Activated T-helper 1 cell treated with anti-CD3 and anti-CD28 coated beads, Interleukin-2, amount 50 U/mL, for 16 hours (primary cell): ENCODE measurements around the gene LEO1.
"Not testable (repeated sequence)": the region's sequence is repeated elsewhere in the genome, so short reads cannot be mapped to it uniquely, and the experiment has no call there.

Experiments
- DNase-seq, 2 donors: peaks; one replicate each; pipeline ENCODE4 v3.0.0-alpha.2; 2020; ENCODE audit warnings: low read depth in 1 of 2, low spot score in 1 of 2

Gene LEO1

DNA sequence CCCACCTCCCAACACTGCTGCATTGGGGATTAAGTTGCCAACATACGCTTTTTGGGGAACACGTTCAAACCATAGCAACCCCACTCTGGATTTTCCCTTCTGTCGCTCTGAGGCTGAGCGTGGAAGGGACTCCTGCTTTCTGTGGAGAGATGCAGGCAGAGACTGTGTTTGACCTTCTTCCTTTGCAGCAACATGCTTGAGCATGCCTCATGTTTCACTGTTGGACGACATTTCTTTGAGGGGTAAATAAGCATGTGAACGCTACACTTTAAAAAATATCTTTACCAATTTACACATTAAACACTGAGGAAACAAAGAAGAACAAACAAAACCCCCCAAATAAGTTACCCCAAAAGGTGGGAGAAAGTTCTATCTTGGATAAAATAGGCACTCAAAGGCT is 33.2 kb upstream of the LEO1 start:
- DNase-seq, result no peak

DNA sequence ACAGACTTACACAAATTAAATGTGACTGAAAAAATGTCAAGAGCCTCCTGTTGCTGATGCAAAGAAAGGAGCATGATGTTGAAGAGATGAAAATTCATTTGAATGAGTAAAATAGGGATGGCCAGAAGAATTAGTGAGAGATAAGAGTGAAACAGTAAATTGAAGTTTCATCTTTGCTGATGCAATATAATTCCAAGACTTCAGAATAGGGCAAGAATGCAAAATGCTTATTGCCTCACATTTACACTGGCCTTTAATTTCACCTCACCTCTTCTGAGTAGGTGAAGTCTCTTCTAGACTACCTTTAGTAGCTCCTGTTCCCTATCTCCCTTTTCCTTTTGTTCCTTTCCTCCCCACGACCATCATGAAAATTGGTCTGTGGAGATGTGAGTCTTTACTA is 32.1 kb upstream of the LEO1 start:
- DNase-seq, result no peak

DNA sequence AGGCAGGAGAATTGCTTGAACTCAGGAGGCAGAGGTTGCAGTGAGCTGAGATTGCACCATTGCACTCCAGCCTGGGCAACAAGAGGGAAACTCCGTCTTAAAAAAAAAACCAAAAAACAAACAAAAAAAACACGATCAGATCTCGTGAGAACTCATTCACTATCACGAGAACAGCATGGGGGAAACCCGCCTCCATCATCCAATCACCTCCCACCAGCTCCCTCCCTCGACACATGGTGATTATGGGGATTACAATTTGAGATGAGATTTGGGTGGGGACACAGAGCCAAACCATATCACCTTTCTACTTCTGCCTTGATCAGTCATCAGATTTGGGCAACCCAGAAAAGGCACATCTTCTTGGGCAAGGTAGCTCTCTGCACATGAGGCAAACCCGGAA is 31.5 kb upstream of the LEO1 start:
- DNase-seq, result not testable (repeated sequence)

DNA sequence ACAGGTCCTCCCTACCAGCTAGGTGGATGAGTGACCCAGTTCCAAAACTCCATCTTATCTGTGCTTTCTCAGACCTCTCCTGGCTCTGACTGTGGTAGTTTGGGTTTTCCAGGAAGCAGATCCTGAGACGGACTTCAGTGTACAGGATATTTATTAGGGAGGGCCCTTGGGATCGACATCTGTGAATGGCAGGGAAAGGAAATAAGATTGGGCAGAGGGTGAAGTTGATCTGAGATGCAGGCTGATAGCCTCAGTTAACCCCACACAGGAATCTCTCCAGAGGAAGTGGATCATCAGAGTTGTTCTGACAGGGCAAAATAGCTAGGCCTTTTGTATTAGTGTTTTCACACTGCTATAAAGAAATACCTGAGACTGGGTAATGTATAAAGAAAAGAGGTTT is 30.8 kb upstream of the LEO1 start:
- no peak for DNase-seq

DNA sequence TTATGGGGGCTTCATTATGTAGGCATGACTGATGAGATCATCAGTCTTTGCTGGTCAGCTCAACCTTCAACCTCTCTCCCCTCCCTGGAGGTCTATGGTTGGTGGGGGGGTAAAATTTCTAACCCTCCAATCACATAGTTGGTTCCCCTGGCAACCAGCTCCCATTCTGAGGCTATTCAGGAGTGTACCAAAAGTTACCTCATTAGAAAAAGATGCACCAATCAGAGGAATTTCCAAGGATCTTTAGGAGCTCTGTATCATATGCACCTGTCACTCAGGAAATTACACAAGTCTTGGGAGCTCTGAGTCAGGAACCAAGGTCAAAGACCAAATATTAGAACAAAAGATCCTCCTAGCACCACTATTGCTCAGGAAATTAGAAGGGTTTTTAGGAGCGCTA is 21.4 kb upstream of the LEO1 start:
- no peak for DNase-seq

DNA sequence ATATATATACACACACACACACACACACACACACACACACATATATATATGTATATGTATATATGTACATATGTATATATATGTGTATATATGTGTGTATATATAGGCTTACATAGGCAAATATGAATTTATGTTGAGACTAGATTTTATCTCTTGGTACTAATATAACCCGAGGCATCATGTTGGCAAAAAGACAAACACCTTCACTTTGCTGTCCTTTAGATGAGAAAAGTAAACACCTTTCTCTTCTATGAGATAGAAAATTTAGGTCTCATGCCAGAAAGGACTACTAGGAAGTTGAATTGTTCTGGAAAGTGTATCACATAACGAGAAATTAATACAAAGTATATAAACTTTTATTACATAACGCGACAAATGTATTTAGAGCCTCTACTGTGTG is 19.6 kb upstream of the LEO1 start:
- DNase-seq, result no peak

DNA sequence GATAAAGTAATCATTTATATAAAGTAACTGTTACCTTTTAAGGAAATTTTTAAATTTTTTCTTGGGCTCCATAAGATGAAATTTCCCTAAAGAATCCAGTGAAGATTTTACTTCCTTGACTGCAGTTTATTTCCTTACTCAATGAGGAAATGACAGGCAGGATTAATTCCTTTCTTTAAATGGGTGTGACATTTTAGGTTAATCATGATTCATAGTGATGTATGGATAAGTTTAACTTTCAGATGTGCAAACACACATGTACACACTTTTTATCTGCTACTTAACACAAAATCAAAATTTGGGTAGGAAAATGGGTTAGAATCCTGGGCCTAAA is 11.2 kb upstream of the LEO1 start:
- DNase-seq, result no peak

DNA sequence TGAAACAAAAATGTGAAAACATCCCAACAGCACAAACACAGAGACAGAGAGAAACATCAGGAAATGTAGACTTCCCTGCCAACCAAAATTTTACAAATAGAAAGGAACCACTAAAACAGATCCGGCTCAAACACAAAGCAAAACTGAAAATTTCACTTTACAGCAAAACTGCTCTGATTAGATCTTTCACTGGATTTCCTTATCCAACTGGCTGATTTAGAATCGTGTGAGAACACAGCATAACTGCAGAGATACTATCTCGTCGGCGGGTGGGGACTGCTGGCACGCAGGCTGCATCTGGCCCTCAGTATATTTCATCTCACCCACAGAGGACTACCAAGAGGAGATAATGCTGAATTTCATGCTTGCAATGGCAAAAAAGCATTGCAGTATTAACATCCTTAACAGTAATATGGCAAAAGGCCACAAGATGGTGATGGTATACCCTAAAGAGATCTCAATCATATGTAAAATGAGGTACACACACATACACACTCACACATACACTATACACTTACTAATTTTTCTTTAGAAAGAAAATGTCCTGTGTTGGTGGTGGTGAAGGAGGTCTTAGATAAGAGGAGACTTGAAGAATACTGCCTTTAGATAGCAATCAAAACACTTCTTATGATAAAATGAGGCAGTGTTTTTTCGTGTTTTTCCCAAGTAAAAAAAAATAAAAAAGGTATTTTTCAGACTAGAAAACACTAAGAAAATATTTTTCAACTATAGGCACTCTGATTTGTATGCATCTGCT is 10.6 kb upstream of the LEO1 start:
- no peak for DNase-seq

DNA sequence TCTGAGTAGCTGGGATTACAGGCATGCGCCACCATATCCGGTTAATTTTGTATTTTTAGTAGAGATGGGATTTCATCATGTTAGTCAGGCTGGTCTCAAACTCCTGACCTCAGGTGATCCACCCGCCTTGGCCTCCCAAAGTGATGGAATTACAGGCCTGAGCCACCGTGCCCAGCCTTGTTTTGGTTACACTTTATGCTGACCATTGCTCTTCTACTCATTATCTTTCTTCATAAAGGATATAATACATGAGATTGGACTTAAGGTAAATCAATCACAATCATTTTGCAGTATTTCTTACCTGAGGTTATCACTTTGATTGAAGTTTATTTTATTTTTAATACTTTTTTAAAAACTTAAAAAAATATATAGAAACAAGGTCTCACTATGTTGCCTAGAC is 2.2 kb upstream of the LEO1 start:
- no peak for DNase-seq

DNA sequence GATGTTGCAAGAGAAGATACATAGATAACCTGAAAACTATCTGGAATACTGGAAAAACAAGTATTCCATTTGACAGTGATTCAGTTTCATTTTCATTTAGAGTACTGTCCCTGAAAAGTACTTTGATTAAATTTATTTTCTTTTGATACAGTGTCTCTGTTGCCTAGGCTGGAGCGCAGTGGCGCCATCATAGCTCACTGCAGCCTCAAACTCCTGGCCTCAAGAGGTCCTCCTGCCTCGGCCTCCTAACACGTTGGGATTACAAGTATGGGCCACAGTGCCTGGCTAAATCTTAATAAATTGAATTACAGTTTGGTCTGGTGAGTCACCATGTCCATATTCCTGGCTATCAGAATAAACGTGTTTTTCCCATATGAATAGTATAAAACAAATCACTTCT is 1.6 kb upstream of the LEO1 start:
- DNase-seq, result no peak

DNA sequence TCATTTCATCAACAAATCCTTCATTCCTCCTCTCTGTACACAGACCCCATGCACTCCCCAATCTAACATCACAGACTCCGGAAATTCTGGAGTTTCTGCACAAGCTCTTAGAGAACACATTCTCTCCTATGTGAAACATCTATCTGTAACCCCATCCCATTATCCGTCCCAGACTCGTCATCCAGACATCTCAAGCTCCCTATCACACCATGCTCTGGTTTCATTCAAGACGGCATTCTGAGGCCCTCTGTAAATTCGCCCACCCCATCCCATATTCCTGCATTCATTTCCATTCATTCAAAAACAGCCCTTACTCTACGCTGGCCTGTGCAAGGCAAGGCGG is 575 bp downstream of the LEO1 start:
- DNase-seq, result no peak

DNA sequence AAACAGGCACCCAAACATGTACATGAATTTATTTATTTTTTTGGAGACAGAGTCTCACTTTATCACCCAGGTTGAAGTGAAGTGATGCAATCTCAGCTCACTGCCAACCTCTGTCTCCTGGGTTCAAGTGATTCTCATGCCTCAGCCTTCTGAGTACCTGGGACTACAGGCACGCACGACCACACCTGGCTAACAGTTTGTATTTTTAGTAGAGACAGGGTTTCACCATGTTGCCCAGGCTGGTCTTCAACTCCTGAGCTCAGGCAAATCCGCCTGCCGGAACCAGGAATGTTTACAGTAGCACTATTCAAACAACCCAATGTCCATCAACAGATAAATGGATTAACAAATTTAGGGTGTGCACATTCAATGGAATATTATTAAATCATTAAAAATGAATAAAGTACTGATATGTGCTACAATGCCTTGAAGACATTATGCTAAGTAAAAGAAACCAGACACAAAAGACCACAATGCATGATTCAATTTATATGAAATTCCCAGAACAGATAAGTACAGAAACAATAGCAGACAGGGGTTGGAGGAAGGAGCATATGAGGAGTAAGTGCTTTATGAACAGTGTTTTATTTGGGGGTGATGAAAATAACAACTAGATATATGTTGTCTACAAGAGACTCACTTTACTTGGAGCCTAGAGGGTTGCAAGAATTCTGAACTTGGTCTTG is 1.3 kb downstream of the LEO1 start:
- no peak for DNase-seq

DNA sequence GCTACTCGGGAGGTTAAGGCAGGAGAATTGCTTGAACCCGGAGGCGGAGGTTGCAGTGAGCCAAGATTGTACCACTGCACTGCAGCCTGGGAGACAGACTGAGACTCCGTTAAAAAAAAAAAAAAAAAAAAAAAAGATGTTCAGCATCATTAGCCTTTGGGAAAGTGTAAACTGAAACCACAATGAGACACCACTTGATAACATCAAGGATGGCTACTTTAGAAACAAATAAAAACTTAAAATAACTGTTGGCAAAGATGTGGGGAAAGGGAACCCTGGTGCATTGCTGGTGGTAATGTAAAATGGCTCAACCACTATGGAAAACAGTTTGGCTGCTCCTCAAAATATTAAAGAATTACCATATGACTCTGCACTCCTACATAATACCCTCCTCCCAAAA is 1.9 kb downstream of the LEO1 start:
- DNase-seq, result no peak

DNA sequence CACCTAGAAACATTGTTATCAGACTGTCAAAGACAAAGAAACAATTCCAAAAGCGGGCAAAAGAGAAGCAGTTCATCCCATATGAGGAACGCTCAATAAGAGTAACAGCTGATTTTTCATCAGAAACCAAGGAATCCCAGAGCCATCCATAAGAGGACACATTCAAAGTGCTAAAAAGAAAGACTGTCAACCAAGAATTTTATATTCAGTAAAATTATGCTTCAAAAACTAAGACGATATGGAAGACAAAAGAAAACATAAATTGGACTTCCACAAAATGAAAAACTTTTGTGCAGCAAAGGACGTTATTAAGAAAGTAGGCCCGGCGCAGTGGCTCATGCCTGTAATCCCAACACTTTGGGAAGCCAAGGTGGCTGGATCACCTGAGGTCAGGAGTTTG is 4.0 kb downstream of the LEO1 start:
- no peak for DNase-seq

DNA sequence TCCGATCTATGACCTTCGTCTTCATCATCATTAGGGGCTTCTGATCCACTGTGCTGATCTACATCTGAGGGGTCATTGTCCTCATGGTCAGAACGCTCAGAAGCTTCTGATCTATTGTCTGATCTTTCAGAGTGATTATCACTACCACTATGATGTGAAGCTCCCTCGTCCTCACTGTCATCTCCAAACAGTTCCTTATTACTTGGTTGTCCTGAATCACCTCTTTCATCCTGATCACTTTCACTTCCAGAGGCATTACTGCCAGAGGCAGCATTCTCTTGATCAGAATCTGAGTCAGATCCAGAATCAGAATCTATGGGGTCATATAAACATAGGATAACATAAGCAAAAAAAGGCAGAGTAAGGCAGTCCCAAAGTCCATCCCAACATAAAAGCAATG is 5.4 kb downstream of the LEO1 start:
- DNase-seq, result no peak

DNA sequence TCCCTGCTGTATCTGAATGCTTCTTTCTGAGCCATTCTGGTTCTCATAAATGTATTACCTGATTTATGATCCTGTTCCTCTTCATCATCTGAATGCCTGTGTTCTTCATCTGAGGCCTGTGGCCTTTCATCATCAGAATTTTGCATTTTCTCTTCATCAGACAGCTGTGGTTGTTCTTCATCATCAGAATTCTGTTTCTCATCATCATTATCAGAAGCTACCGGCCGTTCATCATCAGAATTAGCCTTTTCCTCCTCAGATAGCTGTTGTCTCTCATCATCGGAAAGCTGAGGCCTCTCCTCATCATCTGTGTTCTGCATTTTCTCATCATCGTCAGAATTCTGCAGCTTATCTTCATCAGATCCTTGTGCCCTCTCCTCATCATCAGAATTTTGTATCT is 5.9 kb downstream of the LEO1 start:
- no peak for DNase-seq

DNA sequence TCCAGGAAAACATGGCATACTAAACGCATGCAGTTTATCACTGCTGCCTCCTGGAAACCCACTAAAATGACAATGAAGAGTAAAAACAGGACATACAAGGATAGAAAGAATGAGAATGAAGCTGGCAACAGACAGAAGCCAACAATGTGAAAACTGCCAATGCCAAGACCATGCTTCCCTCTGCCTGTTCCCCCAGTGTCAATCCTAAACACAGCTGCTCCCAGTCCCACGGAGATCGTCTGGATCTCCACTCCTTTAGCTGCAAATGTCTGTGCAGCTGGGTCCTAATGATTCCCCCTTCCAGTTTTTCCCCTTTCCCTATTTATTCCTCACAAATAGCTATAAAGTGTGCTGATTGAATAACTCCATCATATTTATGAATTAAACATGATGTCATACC is 16.1 kb downstream of the LEO1 start:
- no peak for DNase-seq

DNA sequence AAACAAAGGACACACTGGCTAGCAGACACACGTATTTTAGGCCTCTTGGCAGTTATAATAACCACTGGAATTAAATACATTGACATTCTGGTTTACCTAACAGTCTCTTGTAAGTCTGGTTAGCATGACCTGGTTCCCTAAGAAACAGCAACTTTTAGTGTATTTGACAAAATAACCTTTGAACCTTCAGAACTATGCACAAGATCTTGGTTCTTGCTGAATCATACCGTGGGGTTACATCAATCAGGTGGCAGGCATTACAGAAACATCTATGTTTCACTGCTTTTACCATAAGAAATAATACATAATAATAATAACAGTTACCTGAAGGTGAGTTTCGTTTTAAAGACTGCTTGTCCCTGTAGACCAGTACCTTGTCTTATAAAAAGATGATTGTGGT is 18.8 kb downstream of the LEO1 start:
- no peak for DNase-seq

DNA sequence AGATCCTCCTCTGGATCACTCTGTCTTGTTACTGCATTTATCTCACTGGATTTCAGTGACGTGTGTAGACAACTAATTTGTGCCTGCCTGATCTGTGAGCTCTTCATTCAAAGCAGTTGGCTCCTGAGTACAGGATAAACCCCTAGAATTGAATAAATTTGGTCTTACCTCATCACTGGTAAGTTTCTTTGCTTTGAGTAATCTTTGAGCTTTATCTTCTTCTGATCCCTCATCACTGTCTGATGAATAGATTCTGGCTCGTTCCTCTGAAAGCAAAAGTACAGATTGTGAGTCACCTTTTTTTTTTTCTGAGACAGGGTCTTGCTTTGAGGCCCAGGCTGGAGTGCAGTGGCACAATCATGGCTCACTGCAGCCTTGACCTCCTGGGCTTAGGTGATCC is 24.5 kb downstream of the LEO1 start:
- DNase-seq, result no peak

DNA sequence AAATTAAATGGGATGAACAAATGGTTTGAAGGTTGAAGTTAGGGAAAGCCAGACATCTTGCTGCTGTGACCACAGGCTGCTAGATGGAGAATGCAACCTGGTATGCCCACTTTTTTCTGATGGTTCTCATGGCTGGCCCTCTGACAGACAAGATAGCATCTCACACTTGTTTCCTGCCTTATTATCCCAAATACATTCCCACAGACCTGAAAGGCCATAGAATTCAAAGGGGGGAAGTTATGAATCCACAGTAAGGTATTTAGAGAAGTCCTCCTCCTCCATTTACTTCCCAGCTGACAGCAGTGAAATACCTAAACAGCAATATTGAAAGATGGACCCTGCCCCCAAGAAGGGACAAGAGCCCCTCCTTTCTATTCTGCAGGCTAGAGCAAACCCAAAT is 32.4 kb downstream of the LEO1 start:
- DNase-seq, result no peak

DNA sequence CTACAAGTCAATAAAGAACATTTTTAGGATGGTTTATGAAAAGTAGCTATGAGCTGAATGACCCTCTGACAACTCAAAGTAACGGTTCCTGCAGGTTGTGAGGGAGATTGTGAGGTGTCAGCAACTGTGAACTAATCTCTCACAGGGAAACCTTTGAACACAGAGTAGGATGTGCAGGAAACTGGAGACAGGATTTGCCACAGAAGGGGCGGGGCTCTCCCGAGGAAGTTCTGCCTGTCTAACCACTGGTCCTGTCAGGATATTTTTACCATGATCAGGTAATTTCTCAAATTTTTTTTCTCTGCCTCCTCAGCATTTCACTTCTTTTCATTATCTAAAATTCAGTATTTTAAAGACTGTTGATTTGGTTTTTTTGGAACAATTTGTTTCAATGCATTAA is 33.3 kb downstream of the LEO1 start:
- DNase-seq, result no peak

DNA sequence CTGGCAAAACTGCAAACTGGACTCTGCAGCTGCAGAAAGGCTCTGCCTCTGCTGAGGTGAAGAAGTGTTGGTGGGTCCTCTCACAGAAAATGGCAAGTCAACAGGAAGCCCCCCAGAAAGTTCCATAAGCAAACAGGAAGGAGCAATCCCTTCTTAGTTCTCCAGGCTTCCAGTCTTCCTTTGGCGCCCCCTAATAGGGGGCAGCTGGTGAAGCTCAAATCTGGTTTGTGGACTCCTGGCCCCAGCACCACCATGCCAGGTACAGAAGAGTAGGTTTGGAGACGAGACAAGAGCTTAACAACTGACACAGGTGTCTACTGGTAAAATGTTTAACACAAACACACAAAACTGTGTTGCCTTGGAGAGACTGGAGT is 35.5 kb downstream of the LEO1 start:
- DNase-seq, result no peak

DNA sequence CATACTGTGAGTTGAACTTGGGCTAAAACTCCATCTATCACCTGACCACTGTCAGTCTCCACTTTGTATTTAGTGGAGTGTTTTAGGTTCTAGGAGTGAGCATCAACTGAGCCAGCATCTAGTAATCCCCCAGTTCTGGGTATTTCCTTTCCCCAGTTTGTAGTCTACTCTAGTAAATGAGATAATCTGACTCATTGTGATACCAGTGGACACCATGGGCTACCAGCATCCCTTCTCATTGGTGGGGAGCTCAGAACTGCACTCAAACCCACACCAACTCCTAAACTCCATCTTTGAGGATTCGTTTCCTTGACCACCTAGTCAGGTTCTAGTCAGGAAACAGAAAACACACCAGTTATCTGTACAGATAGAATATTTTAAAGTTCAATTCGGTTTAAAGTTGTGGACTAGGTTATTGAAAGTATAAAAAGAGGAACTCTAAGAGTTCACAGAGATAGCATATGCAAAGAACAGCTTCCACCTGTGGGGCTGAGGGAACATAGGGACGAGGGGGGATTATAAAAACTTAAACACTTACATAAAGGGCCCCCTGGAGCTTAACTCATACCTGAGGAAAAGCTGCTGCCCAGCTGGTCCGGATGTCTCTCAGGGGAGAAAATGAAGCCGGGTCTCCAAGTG is 36.0 kb downstream of the LEO1 start:
- no peak for DNase-seq
